ENCODE results near the gene B3GNT7.

DNA sequence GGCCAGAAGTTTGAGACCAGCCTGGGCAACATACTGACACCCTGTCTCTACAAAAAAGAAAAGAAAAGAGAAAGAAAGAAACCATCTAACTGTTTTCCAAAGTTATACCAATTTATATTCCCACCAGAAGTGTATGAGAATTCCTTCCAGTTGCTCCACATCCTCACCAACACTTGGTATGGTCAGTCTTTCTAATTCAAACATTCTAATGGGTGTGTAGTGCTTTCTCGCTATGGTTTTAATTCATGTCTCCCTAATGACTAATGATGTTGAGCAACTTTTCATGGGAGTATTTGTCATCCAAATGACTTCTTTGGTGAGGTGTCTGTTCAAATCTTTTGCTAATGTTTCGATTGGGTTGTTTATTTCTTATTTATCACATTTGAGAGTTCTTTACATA lies 10.5 kb upstream of the B3GNT7 start:
- TF ChIP-seq, protein P1, sequence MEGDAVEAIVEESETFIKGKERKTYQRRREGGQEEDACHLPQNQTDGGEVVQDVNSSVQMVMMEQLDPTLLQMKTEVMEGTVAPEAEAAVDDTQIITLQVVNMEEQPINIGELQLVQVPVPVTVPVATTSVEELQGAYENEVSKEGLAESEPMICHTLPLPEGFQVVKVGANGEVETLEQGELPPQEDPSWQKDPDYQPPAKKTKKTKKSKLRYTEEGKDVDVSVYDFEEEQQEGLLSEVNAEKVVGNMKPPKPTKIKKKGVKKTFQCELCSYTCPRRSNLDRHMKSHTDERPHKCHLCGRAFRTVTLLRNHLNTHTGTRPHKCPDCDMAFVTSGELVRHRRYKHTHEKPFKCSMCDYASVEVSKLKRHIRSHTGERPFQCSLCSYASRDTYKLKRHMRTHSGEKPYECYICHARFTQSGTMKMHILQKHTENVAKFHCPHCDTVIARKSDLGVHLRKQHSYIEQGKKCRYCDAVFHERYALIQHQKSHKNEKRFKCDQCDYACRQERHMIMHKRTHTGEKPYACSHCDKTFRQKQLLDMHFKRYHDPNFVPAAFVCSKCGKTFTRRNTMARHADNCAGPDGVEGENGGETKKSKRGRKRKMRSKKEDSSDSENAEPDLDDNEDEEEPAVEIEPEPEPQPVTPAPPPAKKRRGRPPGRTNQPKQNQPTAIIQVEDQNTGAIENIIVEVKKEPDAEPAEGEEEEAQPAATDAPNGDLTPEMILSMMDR (IDR thresholded peaks at IDR 0.05) = no peak
- no peak for TF ChIP-seq POLR2A (IDR thresholded peaks at IDR 0.05)
